GM12878 (cell line): ENCODE measurements around the gene PODXL2.

Experiments
- BACH1 ChIP-seq: fragments of 450-650 bp; IDR thresholded peaks from 2 replicates; pipeline ENCODE4 v1.6.1; 2017; ENCODE audit warnings: mild to moderate bottlenecking, borderline replicate concordance
- CBFB ChIP-seq: IDR thresholded peaks from 2 replicates; pipeline ENCODE4 v1.6.1; 2016; ENCODE audit warnings: antibody characterized with exemption, low read depth
- CTCF ChIP-seq, 3 experiments: IDR thresholded peaks in 2 of 3; conservative IDR thresholded peaks in 1 of 3; 2 replicates each; pipeline ENCODE4 v1.5.1; 2011; ENCODE audit warnings: low read depth in 3 of 3, low read length in 3 of 3, mild to moderate bottlenecking in 3 of 3, control low read depth in 2 of 3, moderate library complexity in 2 of 3, inconsistent platforms in 1 of 3, mixed read lengths in 1 of 3; ENCODE audit not compliant: control insufficient read depth in 2 of 3, insufficient read depth in 1 of 3; ENCODE audit errors: extremely low read depth in 1 of 3
- HDAC2 ChIP-seq: fragments of 200-600 bp; sonication (generic); IDR thresholded peaks from 2 replicates; pipeline ENCODE4 v1.6.1; 2017
- NBN ChIP-seq: fragments of 450-650 bp; IDR thresholded peaks from 2 replicates; pipeline ENCODE4 v1.6.1; 2016
- NFIC ChIP-seq: IDR thresholded peaks from 2 replicates; pipeline ENCODE4 v1.6.1; 2012; ENCODE audit warnings: low read depth, mild to moderate bottlenecking, inconsistent platforms, low read length, moderate library complexity
- NRF1 ChIP-seq: conservative IDR thresholded peaks from 2 replicates; pipeline ENCODE4 v1.6.1; 2011; ENCODE audit warnings: mild to moderate bottlenecking, low read depth, low read length, improper control_type of control experiment
- PBX3 ChIP-seq: IDR thresholded peaks from 2 replicates; pipeline ENCODE4 v1.6.1; 2011; ENCODE audit warnings: mild to moderate bottlenecking, low read depth, low read length, moderate library complexity; ENCODE audit not compliant: insufficient replicate concordance
- SUPT20H ChIP-seq: IDR thresholded peaks from 2 replicates; pipeline ENCODE4 v1.6.1; 2011; ENCODE audit warnings: low read depth, mild to moderate bottlenecking, low read length, moderate library complexity, borderline replicate concordance; ENCODE audit not compliant: control insufficient read depth
- ZNF384 ChIP-seq: IDR thresholded peaks from 2 replicates; pipeline ENCODE4 v1.6.1; 2012; ENCODE audit warnings: low read depth, mild to moderate bottlenecking, low read length, improper control_type of control experiment, borderline replicate concordance
- TF ChIP-seq, protein P1 (sequence below): IDR thresholded peaks from 2 replicates; pipeline ENCODE4 v1.6.1; 2011; ENCODE audit warnings: low read depth, mild to moderate bottlenecking, low read length, moderate library complexity, borderline replicate concordance; ENCODE audit errors: extremely low read depth
- TF ChIP-seq, protein P2 (sequence below): IDR thresholded peaks from 2 replicates; pipeline ENCODE4 v1.6.1; 2012; ENCODE audit warnings: mild to moderate bottlenecking, low read depth, low read length

DNA sequence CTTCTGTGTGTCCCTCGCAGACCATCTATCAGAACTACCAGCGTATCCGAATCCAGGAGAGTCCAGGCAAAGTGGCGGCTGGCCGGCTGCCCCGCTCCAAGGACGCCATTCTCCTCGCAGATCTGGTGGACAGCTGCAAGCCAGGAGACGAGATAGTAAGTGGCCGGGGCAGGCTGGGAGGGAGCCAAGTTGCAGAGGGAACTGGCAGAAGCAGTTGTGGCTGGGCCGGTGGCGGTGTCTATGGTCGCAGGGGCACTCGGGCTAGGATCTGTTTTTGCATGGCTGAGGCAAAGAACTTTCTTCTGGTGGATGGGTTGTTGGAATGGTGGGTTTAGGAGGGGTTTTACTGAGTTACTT lies 20.6 kb upstream of the PODXL2 start:
- TF ChIP-seq NFIC (no peak), HDAC2 (no peak), SUPT20H (no peak), CBFB (no peak), NBN (no peak), CTCF (IDR thresholded peaks at IDR 0.05 in 2 of 3, conservative IDR thresholded peaks at IDR 0.05 in 1 of 3; ENCODE audit: control insufficient read depth in 2 of 3, extremely low read depth in 1 of 3, insufficient read depth in 1 of 3, low read depth in 3 of 3, low read length in 3 of 3) (no peak), NRF1 (no peak), PBX3 (no peak), BACH1 (no peak), ZNF384 (no peak)
- TF ChIP-seq, protein P1, sequence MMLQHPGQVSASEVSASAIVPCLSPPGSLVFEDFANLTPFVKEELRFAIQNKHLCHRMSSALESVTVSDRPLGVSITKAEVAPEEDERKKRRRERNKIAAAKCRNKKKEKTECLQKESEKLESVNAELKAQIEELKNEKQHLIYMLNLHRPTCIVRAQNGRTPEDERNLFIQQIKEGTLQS, result no peak
- TF ChIP-seq, protein P2, sequence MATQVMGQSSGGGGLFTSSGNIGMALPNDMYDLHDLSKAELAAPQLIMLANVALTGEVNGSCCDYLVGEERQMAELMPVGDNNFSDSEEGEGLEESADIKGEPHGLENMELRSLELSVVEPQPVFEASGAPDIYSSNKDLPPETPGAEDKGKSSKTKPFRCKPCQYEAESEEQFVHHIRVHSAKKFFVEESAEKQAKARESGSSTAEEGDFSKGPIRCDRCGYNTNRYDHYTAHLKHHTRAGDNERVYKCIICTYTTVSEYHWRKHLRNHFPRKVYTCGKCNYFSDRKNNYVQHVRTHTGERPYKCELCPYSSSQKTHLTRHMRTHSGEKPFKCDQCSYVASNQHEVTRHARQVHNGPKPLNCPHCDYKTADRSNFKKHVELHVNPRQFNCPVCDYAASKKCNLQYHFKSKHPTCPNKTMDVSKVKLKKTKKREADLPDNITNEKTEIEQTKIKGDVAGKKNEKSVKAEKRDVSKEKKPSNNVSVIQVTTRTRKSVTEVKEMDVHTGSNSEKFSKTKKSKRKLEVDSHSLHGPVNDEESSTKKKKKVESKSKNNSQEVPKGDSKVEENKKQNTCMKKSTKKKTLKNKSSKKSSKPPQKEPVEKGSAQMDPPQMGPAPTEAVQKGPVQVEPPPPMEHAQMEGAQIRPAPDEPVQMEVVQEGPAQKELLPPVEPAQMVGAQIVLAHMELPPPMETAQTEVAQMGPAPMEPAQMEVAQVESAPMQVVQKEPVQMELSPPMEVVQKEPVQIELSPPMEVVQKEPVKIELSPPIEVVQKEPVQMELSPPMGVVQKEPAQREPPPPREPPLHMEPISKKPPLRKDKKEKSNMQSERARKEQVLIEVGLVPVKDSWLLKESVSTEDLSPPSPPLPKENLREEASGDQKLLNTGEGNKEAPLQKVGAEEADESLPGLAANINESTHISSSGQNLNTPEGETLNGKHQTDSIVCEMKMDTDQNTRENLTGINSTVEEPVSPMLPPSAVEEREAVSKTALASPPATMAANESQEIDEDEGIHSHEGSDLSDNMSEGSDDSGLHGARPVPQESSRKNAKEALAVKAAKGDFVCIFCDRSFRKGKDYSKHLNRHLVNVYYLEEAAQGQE, result no peak
